Measurements from ENCODE around the gene KLHL17.

Gene KLHL17

DNA sequence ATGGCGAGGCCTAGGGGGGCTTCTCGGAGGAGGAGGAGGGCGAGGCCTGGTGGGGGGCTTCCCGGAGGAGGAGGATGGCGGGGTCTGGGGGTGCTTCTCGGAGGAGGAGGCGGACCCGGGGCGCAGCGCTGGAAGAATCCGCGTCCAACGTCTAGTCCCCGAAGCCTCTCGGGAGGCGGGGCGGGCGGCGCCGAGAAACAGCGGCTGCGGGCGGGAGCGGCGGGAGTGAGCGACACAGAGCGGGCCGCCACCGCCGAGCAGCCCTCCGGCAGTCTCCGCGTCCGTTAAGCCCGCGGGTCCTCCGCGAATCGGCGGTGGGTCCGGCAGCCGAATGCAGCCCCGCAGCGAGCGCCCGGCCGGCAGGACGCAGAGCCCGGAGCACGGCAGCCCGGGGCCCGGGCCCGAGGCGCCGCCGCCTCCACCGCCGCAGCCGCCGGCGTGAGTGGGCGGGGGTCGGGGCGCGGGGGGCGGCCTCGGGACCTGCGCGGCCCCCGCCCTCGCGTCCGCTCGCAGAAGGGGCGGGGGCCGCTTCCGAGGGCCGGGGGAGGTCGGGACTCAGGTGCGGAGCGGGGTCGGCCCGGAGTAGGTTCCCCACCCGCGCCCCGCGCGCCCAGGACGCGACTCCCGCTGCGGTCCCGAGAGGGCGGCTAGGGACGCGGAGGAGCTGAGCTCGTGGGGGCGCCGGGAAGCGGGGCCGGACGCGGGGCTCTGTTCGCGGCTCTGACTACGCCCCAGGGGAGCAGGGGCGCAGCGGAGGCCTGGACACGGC lies at the start of gene KLHL17:
TSS of gene KLHL17 (plus strand) at position 222 of the 769 bp plus-strand sequence. CDS start at position 332, 110 bp downstream.
- H3K4me1 ChIP-seq (ENCODE audit: control insufficient read depth, insufficient read depth, low read length), result no peaks in the 10 kb centered on the region
- DNase-seq (ENCODE audit: low read depth, low spot score), result no peak
- no CpG with 5 or more reads among the region's 109 CpGs for WGBS (ENCODE audit: insufficient coverage, insufficient read length)
- peaks cover 30% of the 10 kb centered on the region for H3K36me3 ChIP-seq (ENCODE audit: control insufficient read depth, insufficient read depth, low read length)
- H3K27me3 ChIP-seq (ENCODE audit: control insufficient read depth, insufficient read depth, low read length), result no peaks in the 10 kb centered on the region
- no peak within 1 kb of the TSS for H3K27ac ChIP-seq (ENCODE audit: low read length)
- H3K4me3 ChIP-seq (ENCODE audit: low read length), result peak within 1 kb of the TSS; percentile 64
- no peaks in the 10 kb centered on the region for H3K9me3 ChIP-seq (ENCODE audit: control insufficient read depth, insufficient read depth, low read length)

GRCh38 chr1:910881-911721 lies 49.3 kb upstream of the KLHL17 start:
- Histone ChIP-seq H3K36me3 (ENCODE audit: control insufficient read depth, insufficient read depth, low read length) (no peaks in the 10 kb centered on the region), H3K4me3 (ENCODE audit: low read length) (no peak overlapping the region), H3K4me1 (ENCODE audit: control insufficient read depth, insufficient read depth, low read length) (no peaks in the 10 kb centered on the region), H3K27ac (ENCODE audit: low read length) (no peak overlapping the region), H3K27me3 (ENCODE audit: control insufficient read depth, insufficient read depth, low read length) (peaks cover 6% of the 10 kb centered on the region; the same call in 1 of the 2 replicates), H3K9me3 (ENCODE audit: control insufficient read depth, insufficient read depth, low read length) (no peaks in the 10 kb centered on the region)
- DNase-seq (ENCODE audit: low read depth, low spot score), result no peak
- no CpG with 5 or more reads among the region's 25 CpGs for WGBS (ENCODE audit: insufficient coverage, insufficient read length)

- Histone ChIP-seq H3K9me3 (ENCODE audit: control insufficient read depth, insufficient read depth, low read length) (no peaks in the 10 kb centered on the region), H3K27me3 (ENCODE audit: control insufficient read depth, insufficient read depth, low read length) (0 out of 2 replicates have a peak, but pooled peaks cover 1% of the 10 kb centered on the region), H3K36me3 (ENCODE audit: control insufficient read depth, insufficient read depth, low read length) (no peaks in the 10 kb centered on the region), H3K27ac (ENCODE audit: low read length) (no peak overlapping the region), H3K4me1 (ENCODE audit: control insufficient read depth, insufficient read depth, low read length) (no peaks in the 10 kb centered on the region), H3K4me3 (ENCODE audit: low read length) (no peak overlapping the region)
- WGBS (ENCODE audit: insufficient coverage, insufficient read length), result no CpG with 5 or more reads among the region's 15 CpGs
- DNase-seq (ENCODE audit: low read depth, low spot score), result no peak
Measured at GRCh38 chr1:911875-912739, 48.3 kb upstream of the KLHL17 start.

DNA sequence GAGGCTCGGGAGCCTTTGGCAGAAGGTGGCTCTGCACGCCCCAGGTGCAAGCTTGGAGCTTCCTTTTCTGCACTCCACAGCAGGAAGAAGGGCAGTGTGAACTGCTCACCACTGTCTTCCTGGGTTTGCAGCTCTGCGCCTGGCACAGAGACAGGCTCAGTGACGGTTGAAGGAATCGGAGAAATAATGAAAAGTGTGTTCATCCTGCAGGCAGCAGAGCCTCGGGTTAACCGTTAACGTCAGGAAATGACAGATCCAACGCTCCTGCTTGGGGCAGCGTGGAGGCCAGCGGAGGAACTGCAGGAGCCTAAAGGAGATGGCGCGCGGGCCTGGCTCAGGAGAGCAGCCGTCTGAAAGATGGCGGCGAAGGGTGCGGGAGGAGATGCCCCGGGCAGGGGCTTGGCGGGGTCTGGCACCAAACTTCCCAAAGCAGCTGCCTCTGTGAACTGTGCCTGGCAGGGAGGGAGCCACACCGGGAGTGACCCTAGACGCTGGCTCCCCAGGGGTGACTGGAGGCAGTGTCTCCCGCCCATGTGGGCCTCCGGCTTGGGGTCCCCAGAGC lies 47.6 kb upstream of the KLHL17 start:
- no peaks in the 10 kb centered on the region for H3K36me3 ChIP-seq (ENCODE audit: control insufficient read depth, insufficient read depth, low read length)
- H3K27ac ChIP-seq (ENCODE audit: low read length), result no peak overlapping the region
- no CpG with 5 or more reads among the region's 24 CpGs for WGBS (ENCODE audit: insufficient coverage, insufficient read length)
- H3K4me3 ChIP-seq (ENCODE audit: low read length), result no peak overlapping the region
- H3K9me3 ChIP-seq (ENCODE audit: control insufficient read depth, insufficient read depth, low read length), result no peaks in the 10 kb centered on the region
- H3K4me1 ChIP-seq (ENCODE audit: control insufficient read depth, insufficient read depth, low read length), result no peaks in the 10 kb centered on the region
- DNase-seq (ENCODE audit: low read depth, low spot score), result no peak
- H3K27me3 ChIP-seq (ENCODE audit: control insufficient read depth, insufficient read depth, low read length), result 0 out of 2 replicates have a peak, but pooled peaks cover 1% of the 10 kb centered on the region

GRCh38 chr1:913491-914130 lies 46.8 kb upstream of the KLHL17 start:
- WGBS (ENCODE audit: insufficient coverage, insufficient read length), result no CpG with 5 or more reads among the region's 16 CpGs
- DNase-seq (ENCODE audit: low read depth, low spot score), result no peak

GRCh38 chr1:914131-914890 lies 46.1 kb upstream of the KLHL17 start:
- no peaks in the 10 kb centered on the region for H3K4me1 ChIP-seq (ENCODE audit: control insufficient read depth, insufficient read depth, low read length)
- peaks cover 1% of the 10 kb centered on the region; the same call in 1 of the 2 replicates for H3K27me3 ChIP-seq (ENCODE audit: control insufficient read depth, insufficient read depth, low read length)
- no peaks in the 10 kb centered on the region for H3K36me3 ChIP-seq (ENCODE audit: control insufficient read depth, insufficient read depth, low read length)
- H3K9me3 ChIP-seq (ENCODE audit: control insufficient read depth, insufficient read depth, low read length), result no peaks in the 10 kb centered on the region
- DNase-seq (ENCODE audit: low read depth, low spot score), result no peak
- H3K4me3 ChIP-seq (ENCODE audit: low read length), result no peak overlapping the region
- no CpG with 5 or more reads among the region's 21 CpGs for WGBS (ENCODE audit: insufficient coverage, insufficient read length)
- no peak overlapping the region for H3K27ac ChIP-seq (ENCODE audit: low read length)

More at GRCh38 chr1:913491-914130, 46.8 kb upstream of the KLHL17 start:
- Histone ChIP-seq H3K27me3 (ENCODE audit: control insufficient read depth, insufficient read depth, low read length) (peaks cover 1% of the 10 kb centered on the region; the same call in 1 of the 2 replicates), H3K27ac (ENCODE audit: low read length) (no peak overlapping the region), H3K36me3 (ENCODE audit: control insufficient read depth, insufficient read depth, low read length) (no peaks in the 10 kb centered on the region), H3K4me3 (ENCODE audit: low read length) (no peak overlapping the region), H3K9me3 (ENCODE audit: control insufficient read depth, insufficient read depth, low read length) (no peaks in the 10 kb centered on the region), H3K4me1 (ENCODE audit: control insufficient read depth, insufficient read depth, low read length) (no peaks in the 10 kb centered on the region)

- Histone ChIP-seq H3K36me3 (ENCODE audit: control insufficient read depth, insufficient read depth, low read length) (no peaks in the 10 kb centered on the region), H3K4me3 (ENCODE audit: low read length) (no peak overlapping the region), H3K27ac (ENCODE audit: low read length) (no peak overlapping the region), H3K4me1 (ENCODE audit: control insufficient read depth, insufficient read depth, low read length) (no peaks in the 10 kb centered on the region), H3K27me3 (ENCODE audit: control insufficient read depth, insufficient read depth, low read length) (peaks cover 2% of the 10 kb centered on the region), H3K9me3 (ENCODE audit: control insufficient read depth, insufficient read depth, low read length) (no peaks in the 10 kb centered on the region)
- no peak for DNase-seq (ENCODE audit: low read depth, low spot score)
- WGBS (ENCODE audit: insufficient coverage, insufficient read length), result no CpG with 5 or more reads among the region's 6 CpGs
Measured at GRCh38 chr1:914891-915280, 45.5 kb upstream of the KLHL17 start.

DNA sequence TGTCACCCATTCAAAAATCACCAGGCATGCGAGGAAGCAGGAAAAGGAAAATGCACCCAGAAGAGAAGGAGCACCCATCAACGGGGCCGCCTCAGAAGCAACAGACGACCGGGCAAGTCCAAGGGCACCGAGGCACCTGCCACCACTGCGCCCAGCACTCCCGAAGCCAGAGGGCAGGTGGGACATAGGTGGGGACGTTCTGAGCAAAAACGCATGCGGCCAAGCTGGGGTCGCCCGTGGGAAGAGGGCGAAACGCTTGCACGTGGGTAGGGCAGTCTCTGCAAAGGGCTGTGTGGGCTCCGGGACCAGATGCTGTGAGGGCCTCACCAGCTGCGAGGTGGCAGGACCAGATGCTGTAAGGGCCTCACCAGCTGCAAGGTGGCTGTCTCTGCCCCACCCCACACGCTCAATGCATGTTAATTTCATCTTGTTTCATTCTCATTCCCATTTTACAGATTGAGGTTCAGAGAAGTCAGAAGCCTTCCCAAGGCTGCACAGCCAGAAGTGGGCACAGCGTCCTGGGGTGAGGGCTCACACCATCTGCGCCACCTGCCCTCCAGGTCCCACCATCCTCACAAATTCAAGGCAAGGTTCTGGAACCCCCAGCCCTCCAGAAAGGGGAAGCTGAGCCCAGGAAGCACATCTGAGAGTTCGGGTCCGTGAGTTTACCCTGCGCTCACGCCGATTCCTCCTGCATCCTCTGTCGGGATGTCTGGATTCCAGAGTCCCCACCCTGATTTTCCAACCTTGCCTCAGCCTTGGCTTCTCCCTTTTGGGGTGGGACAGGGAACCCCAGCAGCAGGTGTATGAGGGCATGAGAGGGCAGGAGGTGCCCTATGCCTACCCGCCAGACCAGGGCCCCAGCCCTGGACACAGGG lies 44.9 kb upstream of the KLHL17 start:
- WGBS (ENCODE audit: insufficient coverage, insufficient read length), result no CpG with 5 or more reads among the region's 28 CpGs
- no peaks in the 10 kb centered on the region for H3K36me3 ChIP-seq (ENCODE audit: control insufficient read depth, insufficient read depth, low read length)
- DNase-seq (ENCODE audit: low read depth, low spot score), result no peak
- peaks cover 2% of the 10 kb centered on the region for H3K4me1 ChIP-seq (ENCODE audit: control insufficient read depth, insufficient read depth, low read length)
- no peak overlapping the region for H3K27ac ChIP-seq (ENCODE audit: low read length)
- no peaks in the 10 kb centered on the region for H3K9me3 ChIP-seq (ENCODE audit: control insufficient read depth, insufficient read depth, low read length)
- peaks cover 8% of the 10 kb centered on the region for H3K27me3 ChIP-seq (ENCODE audit: control insufficient read depth, insufficient read depth, low read length)
- no peak overlapping the region for H3K4me3 ChIP-seq (ENCODE audit: low read length)

Measured in iPS DF 6.9 (cell line).